BJ (cell line): ENCODE results near the gene NPHP4. TPM values are rescaled to one million over a fixed set of nuclear protein-coding genes. Genes with fewer than 3 reads are reported as not detected.

Experiments used
- CTCF ChIA-PET: fragments of 350-600 bp; formaldehyde crosslinking; extraction: SDS; loops from one replicate; lab custom pipeline; 2021; ENCODE audit warnings: antibody characterized with exemption, inconsistent platforms; lab: Yijun Ruan, JAX
- POLR2A ChIA-PET: fragments of 300-600 bp; sonication (Branson Sonifier 250); formaldehyde crosslinking; extraction: SDS; loops from one replicate; lab custom pipeline; 2021; ENCODE audit warnings: antibody characterized with exemption; lab: Charles Lee
- DNase-seq: peaks from one replicate; pipeline ENCODE4 v3.0.0-alpha.2; 2011; ENCODE audit warnings: low read depth
- H3K27me3 ChIP-seq: 2 replicates; pipeline ENCODE4 v1.6.0; 2011; ENCODE audit warnings: low read length; ENCODE audit not compliant: control insufficient read depth, insufficient read depth
- H3K36me3 ChIP-seq: 2 replicates; pipeline ENCODE4 v1.5.1; 2011; ENCODE audit warnings: low read length; ENCODE audit not compliant: control insufficient read depth, insufficient read depth
- H3K4me3 ChIP-seq: 2 replicates; pipeline ENCODE4 v1.5.1; 2011; ENCODE audit warnings: low read depth, mild to moderate bottlenecking, control low read depth, low read length
- polyA plus RNA-seq: library from polyadenylated mRNA; depleted of rRNA; stranded (reverse); fragments of >200 nt; gene quantifications from 2 replicates; pipeline ENCODE4 v1.2.3, GENCODE V29; 2011
- TF ChIP-seq, protein P1 (sequence below): IDR thresholded peaks from 2 replicates; pipeline ENCODE4 v1.5.1; 2011; ENCODE audit warnings: low read depth, mild to moderate bottlenecking, control low read depth, inconsistent platforms, low read length, moderate library complexity; ENCODE audit not compliant: insufficient read depth

NPHP4 gene
- polyA plus RNA-seq, 1 experiment: 4.3 TPM

DNA sequence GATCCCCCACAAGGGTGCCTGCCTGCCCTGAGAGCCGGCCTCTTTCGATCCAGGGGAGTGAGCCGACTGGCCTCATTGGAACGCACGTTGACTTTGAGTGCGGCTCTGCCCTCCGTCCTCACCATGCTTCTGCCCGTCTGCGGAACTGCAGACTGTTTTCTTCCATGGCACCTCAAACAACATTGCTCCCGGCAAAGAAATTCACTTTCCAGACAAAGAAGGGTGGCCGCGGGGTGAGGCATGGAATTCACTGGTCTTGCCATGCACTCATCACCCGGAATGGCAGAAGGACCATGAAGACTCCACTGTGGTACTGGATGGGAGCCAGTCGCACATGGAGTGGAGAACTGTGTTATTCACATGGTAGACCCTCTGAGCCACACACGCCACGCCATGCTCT, 169.5 kb downstream of the NPHP4 start:
- Histone ChIP-seq H3K27me3 (no peaks in the 10 kb centered on the region), H3K36me3 (no peaks in the 10 kb centered on the region), H3K4me3 (no peak overlapping the region)
- ChIA-PET POLR2A (no interaction called here), CTCF (no interaction called here)
- TF ChIP-seq, protein P1, sequence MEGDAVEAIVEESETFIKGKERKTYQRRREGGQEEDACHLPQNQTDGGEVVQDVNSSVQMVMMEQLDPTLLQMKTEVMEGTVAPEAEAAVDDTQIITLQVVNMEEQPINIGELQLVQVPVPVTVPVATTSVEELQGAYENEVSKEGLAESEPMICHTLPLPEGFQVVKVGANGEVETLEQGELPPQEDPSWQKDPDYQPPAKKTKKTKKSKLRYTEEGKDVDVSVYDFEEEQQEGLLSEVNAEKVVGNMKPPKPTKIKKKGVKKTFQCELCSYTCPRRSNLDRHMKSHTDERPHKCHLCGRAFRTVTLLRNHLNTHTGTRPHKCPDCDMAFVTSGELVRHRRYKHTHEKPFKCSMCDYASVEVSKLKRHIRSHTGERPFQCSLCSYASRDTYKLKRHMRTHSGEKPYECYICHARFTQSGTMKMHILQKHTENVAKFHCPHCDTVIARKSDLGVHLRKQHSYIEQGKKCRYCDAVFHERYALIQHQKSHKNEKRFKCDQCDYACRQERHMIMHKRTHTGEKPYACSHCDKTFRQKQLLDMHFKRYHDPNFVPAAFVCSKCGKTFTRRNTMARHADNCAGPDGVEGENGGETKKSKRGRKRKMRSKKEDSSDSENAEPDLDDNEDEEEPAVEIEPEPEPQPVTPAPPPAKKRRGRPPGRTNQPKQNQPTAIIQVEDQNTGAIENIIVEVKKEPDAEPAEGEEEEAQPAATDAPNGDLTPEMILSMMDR: no peak
- DNase-seq: no peak

DNA sequence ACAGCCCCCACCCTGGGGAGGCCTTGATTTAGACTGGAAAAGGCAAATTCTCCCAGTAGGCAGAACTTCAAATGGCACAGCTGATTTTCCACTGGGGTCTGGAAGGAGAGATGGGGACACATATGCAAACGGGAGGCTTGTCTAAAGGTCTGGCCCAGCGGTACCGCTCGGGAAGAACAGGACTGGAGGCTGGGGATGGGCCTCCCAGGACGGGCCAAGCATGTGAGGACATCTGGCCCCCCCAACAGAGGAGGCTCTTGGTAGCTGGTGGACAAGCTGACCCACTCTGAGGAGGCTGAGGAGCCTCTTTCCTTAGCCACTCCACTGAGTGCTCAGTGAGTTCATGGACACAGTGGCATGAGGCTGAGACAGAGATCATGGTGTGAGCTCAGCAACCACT, 170.0 kb downstream of the NPHP4 start:
- H3K27me3 ChIP-seq: no peaks in the 10 kb centered on the region
- POLR2A ChIA-PET: no interaction called here
- no peak for DNase-seq
- H3K36me3 ChIP-seq: no peaks in the 10 kb centered on the region
- H3K4me3 ChIP-seq: no peak overlapping the region
- CTCF ChIA-PET: no interaction called here
- TF ChIP-seq, protein P1: no peak

GRCh38 chr1:5821540-5822176, 170.6 kb downstream of the NPHP4 start:
- ChIA-PET CTCF (no interaction called here), POLR2A (no interaction called here)
- no peak for DNase-seq
- Histone ChIP-seq H3K4me3 (no peak overlapping the region), H3K27me3 (no peaks in the 10 kb centered on the region), H3K36me3 (no peaks in the 10 kb centered on the region)
- TF ChIP-seq, protein P1: no peak

DNA sequence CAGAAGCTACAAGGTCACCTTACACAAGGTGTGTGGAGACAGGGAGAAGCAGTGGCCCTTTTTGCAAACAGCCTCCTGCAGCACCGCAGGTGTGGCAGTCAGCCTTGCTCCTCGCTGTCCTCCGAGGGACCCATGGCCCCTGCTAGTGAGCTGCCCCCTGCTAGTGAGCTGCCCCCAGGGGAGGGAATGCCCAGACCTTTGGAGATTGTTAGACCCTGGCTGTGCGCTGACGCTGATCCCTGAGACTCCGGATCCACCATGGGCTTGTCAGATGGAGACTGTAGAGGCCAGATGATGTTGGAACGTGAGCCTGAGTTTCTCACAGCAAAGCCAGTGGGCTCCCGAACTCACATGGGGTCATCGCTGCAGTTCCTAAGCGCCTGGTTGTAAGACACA, 172.2 kb downstream of the NPHP4 start:
- Histone ChIP-seq H3K36me3 (no peaks in the 10 kb centered on the region), H3K27me3 (no peaks in the 10 kb centered on the region), H3K4me3 (no peak overlapping the region)
- ChIA-PET CTCF (no interaction called here), POLR2A (no interaction called here)
- DNase-seq: no peak
- TF ChIP-seq, protein P1: no peak

DNA sequence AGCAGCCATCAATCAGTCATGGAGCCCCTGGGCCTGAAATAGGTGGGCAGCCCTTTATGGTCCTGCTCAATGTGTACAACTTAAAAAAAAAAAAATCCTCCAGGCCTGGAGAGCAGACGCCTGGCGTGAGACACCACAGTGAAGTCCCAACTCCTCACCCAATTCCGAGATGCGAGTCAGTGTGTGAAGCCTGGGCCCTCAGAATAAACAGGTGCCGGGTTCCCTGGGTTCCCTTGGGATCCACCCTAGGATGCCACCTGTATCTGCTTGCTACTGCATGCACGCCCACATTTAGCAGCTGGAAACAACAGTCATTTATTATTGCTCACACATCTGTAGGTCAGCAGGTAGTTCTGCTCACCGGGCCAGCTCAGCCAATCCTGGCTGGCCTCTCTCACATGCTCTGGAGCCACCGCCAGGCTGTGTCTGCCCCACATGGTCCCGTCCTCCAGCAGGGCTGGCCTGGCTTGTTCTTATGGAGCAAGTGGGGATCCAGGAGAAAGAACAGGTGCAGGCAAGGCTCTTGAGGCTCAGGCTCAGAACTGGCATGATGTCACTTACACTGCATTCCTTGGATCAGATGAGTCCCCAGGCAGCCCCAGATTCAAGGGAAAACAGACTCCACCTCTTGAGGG, 172.7 kb downstream of the NPHP4 start:
- no peak for DNase-seq
- TF ChIP-seq, protein P1: no peak
- POLR2A ChIA-PET: no interaction called here
- Histone ChIP-seq H3K36me3 (no peaks in the 10 kb centered on the region), H3K27me3 (no peaks in the 10 kb centered on the region), H3K4me3 (no peak overlapping the region)
- CTCF ChIA-PET: no interaction called here
